Astrocyte (in vitro differentiated cells and primary cell): Measurements from ENCODE around the gene MCF2L2. TPM values are rescaled to one million over a fixed set of nuclear protein-coding genes. Genes with fewer than 3 reads are reported as not detected.

Source experiments
- DNase-seq: peaks from one replicate; pipeline ENCODE4 v3.0.0-alpha.2; 2010; ENCODE audit warnings: low read depth
- FAIRE-seq: peaks from 2 replicates; lab custom pipeline; 2011; peaks lifted over from hg19 to GRCh38; lab: Jason Lieb, UNC
- H2AFZ ChIP-seq: 2 replicates; pipeline ENCODE4 v1.6.0; 2012; ENCODE audit warnings: low read depth, low read length, inconsistent platforms
- H3K27ac ChIP-seq: 2 replicates; pipeline ENCODE4 v1.5.1; 2011; ENCODE audit warnings: low read depth, low read length, inconsistent platforms
- H3K27me3 ChIP-seq: 2 replicates; pipeline ENCODE4 v1.6.0; 2011; ENCODE audit warnings: low read length, inconsistent platforms; ENCODE audit not compliant: insufficient read depth
- H3K36me3 ChIP-seq: 2 replicates; pipeline ENCODE4 v1.5.1; 2011; ENCODE audit warnings: low read length, inconsistent platforms; ENCODE audit not compliant: insufficient read depth
- H3K4me1 ChIP-seq: 2 replicates; pipeline ENCODE4 v1.5.1; 2011; ENCODE audit warnings: low read length, inconsistent platforms; ENCODE audit not compliant: insufficient read depth
- H3K4me2 ChIP-seq: 2 replicates; pipeline ENCODE4 v1.6.0; 2012; ENCODE audit warnings: low read length, inconsistent platforms
- H3K4me3 ChIP-seq: 2 replicates; pipeline ENCODE4 v1.5.1; 2011; ENCODE audit warnings: low read depth, mild to moderate bottlenecking, low read length, inconsistent platforms; ENCODE audit not compliant: insufficient read depth
- H3K79me2 ChIP-seq: 2 replicates; pipeline ENCODE4 v1.6.0; 2012; ENCODE audit warnings: mild to moderate bottlenecking, low read length, inconsistent platforms; ENCODE audit not compliant: insufficient read depth
- H3K9ac ChIP-seq: 2 replicates; pipeline ENCODE4 v1.6.0; 2012; ENCODE audit warnings: mild to moderate bottlenecking, low read length, inconsistent platforms
- H3K9me3 ChIP-seq: 2 replicates; pipeline ENCODE4 v1.5.1; 2012; ENCODE audit warnings: low read depth, mild to moderate bottlenecking, low read length, inconsistent platforms; ENCODE audit not compliant: insufficient read depth
- H4K20me1 ChIP-seq: 2 replicates; pipeline ENCODE4 v1.6.0; 2012; ENCODE audit warnings: low read length, inconsistent platforms; ENCODE audit not compliant: insufficient read depth
- H3K27ac Mint-ChIP-seq: one replicate; pipeline ENCODE4 v1.8.0; 2021; ENCODE audit warnings: mild to moderate bottlenecking, mixed read lengths; ENCODE audit not compliant: unreplicated experiment
- H3K27me3 Mint-ChIP-seq: one replicate; pipeline ENCODE4 v1.8.0; 2021; ENCODE audit warnings: low read depth, mixed read lengths; ENCODE audit not compliant: unreplicated experiment
- H3K36me3 Mint-ChIP-seq: one replicate; pipeline ENCODE4 v1.8.0; 2021; ENCODE audit warnings: low read depth, mixed read lengths; ENCODE audit not compliant: unreplicated experiment
- H3K4me1 Mint-ChIP-seq: one replicate; pipeline ENCODE4 v1.8.0; 2021; ENCODE audit warnings: low read depth, mixed read lengths; ENCODE audit not compliant: unreplicated experiment
- H3K4me3 Mint-ChIP-seq: one replicate; pipeline ENCODE4 v1.8.0; 2021; ENCODE audit warnings: mild to moderate bottlenecking, moderate library complexity, mixed read lengths; ENCODE audit not compliant: unreplicated experiment
- H3K9me3 Mint-ChIP-seq: one replicate; pipeline ENCODE4 v1.8.0; 2021; ENCODE audit warnings: mild to moderate bottlenecking, mixed read lengths; ENCODE audit not compliant: unreplicated experiment
- EZH2 ChIP-seq: IDR thresholded peaks from 2 replicates; pipeline ENCODE4 v1.6.1; 2012; ENCODE audit warnings: mild to moderate bottlenecking, low read length, inconsistent platforms; ENCODE audit not compliant: insufficient read depth
- total RNA-seq: library from RNA; stranded (reverse); gene quantifications from 2 replicates; pipeline ENCODE4 v1.2.1, GENCODE V29; 2021
- TF ChIP-seq, protein P1 (sequence below): IDR thresholded peaks from 2 replicates; pipeline ENCODE4 v1.5.1; 2011; ENCODE audit warnings: low read depth, mild to moderate bottlenecking, inconsistent platforms, low read length, moderate library complexity; ENCODE audit not compliant: insufficient read depth

Gene MCF2L2
- total RNA-seq, 1 donor from 2014 or later, result 0.89 TPM

DNA sequence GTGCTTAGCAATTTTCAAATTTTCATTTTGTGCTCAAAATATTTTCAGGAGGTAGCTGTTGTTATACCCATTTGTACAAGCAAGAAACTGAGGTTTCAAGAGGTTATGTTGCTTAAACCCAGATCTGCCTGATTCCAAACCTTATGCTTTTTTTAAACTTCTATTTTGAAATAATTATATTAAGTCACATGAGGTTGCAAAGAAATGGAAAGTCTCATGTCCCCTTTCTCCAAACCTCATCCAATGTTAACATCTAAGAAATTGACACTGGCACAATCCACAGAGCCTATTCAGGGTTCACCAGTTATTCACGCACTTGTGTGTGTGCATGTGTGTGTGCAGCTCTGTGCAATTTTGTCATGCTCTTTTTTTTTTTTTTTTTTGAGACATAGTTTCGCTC is 140.3 kb downstream of the MCF2L2 start:
- Histone ChIP-seq H3K4me2 (no peak overlapping the region), H3K27me3 (no peaks in the 10 kb centered on the region), H3K4me1 (peaks cover 48% of the 10 kb centered on the region), H3K4me3 (no peak overlapping the region), H4K20me1 (no peaks in the 10 kb centered on the region), H3K27ac (peak overlapping the region; percentile 86), H3K36me3 (no peaks in the 10 kb centered on the region), H2AFZ (no peak overlapping the region), H3K79me2 (no peaks in the 10 kb centered on the region), H3K9ac (peak overlapping the region; percentile 75), H3K9me3 (no peaks in the 10 kb centered on the region)
- H3K27me3 Mint-ChIP-seq, result no peaks in the 10 kb centered on the region
- FAIRE-seq (no peak), DNase-seq (no peak)
- no peak overlapping the region for H3K4me3 Mint-ChIP-seq
- TF ChIP-seq EZH2, result no peak
- TF ChIP-seq, protein P1, sequence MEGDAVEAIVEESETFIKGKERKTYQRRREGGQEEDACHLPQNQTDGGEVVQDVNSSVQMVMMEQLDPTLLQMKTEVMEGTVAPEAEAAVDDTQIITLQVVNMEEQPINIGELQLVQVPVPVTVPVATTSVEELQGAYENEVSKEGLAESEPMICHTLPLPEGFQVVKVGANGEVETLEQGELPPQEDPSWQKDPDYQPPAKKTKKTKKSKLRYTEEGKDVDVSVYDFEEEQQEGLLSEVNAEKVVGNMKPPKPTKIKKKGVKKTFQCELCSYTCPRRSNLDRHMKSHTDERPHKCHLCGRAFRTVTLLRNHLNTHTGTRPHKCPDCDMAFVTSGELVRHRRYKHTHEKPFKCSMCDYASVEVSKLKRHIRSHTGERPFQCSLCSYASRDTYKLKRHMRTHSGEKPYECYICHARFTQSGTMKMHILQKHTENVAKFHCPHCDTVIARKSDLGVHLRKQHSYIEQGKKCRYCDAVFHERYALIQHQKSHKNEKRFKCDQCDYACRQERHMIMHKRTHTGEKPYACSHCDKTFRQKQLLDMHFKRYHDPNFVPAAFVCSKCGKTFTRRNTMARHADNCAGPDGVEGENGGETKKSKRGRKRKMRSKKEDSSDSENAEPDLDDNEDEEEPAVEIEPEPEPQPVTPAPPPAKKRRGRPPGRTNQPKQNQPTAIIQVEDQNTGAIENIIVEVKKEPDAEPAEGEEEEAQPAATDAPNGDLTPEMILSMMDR, result no peak
- peaks cover 24% of the 10 kb centered on the region for H3K4me1 Mint-ChIP-seq
- H3K27ac Mint-ChIP-seq, result no peak overlapping the region
- no peaks in the 10 kb centered on the region for H3K36me3 Mint-ChIP-seq
- no peaks in the 10 kb centered on the region for H3K9me3 Mint-ChIP-seq

DNA sequence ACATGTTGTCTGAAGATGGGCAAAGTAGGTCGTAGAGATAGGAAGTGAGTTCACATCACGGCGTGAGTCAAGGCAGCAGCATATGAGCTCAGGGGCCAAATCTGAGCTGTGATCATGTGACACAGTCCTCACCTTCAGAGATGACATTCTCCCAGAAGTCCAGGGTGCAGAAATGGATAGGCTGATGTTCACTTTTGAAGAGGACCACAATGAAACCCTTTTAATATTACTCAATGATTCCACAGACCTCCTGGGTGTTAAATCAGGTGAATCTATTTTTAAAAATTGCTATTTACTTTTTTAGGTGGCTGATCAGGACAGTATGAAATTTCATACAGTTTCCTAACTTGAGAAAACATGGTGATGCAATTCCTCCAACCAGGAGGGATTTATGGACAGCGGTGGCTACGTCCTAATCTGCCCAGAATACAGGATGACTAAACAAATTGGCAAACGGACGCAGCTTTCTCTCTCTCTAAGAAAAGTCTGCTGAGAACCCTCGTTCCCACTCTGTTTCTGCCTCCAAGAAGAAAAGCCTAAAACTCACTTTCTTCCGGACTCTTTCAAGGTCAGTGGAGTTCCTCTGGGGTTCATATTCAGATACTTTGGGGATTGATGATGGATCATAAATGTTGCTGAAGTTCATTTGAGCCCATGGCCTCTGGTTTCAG is 141.0 kb downstream of the MCF2L2 start:
- H3K27ac ChIP-seq, result peak overlapping the region; percentile 86
- peaks cover 48% of the 10 kb centered on the region for H3K4me1 ChIP-seq
- H3K9ac ChIP-seq, result peak overlapping the region; percentile 75
- no peaks in the 10 kb centered on the region for H3K36me3 Mint-ChIP-seq
- peak overlapping the region; percentile 65 for H3K4me2 ChIP-seq
- no peaks in the 10 kb centered on the region for H3K27me3 Mint-ChIP-seq
- H3K79me2 ChIP-seq, result no peaks in the 10 kb centered on the region
- no peaks in the 10 kb centered on the region for H3K9me3 Mint-ChIP-seq
- no peaks in the 10 kb centered on the region for H3K27me3 ChIP-seq
- H3K36me3 ChIP-seq, result no peaks in the 10 kb centered on the region
- H2AFZ ChIP-seq, result peak overlapping the region; percentile 68
- no peaks in the 10 kb centered on the region for H4K20me1 ChIP-seq
- peaks cover 24% of the 10 kb centered on the region for H3K4me1 Mint-ChIP-seq
- no peaks in the 10 kb centered on the region for H3K9me3 ChIP-seq
- peak overlapping the region; percentile 30 for H3K4me3 ChIP-seq
- TF ChIP-seq EZH2, result no peak
- TF ChIP-seq, protein P1, result no peak
- H3K4me3 Mint-ChIP-seq, result no peak overlapping the region
- peak; percentile 95 for DNase-seq
- FAIRE-seq, result no peak
- peak overlapping the region; percentile 21 for H3K27ac Mint-ChIP-seq

- no peaks in the 10 kb centered on the region for H3K27me3 Mint-ChIP-seq
- H3K9me3 Mint-ChIP-seq, result no peaks in the 10 kb centered on the region
- H3K4me2 ChIP-seq, result peak overlapping the region; percentile 66
- H3K36me3 Mint-ChIP-seq, result no peaks in the 10 kb centered on the region
- peak overlapping the region; percentile 86 for H3K27ac ChIP-seq
- DNase-seq (peak; percentile 98), FAIRE-seq (no peak)
- H3K9ac ChIP-seq, result peak overlapping the region; percentile 55
- peak overlapping the region; percentile 34 for H3K4me3 Mint-ChIP-seq
- H3K27ac Mint-ChIP-seq, result peak overlapping the region; percentile 82
- H4K20me1 ChIP-seq, result no peaks in the 10 kb centered on the region
- no peaks in the 10 kb centered on the region for H3K27me3 ChIP-seq
- peak overlapping the region; percentile 12 for H2AFZ ChIP-seq
- no peaks in the 10 kb centered on the region for H3K79me2 ChIP-seq
- TF ChIP-seq, protein P1, result no peak
- no peak for TF ChIP-seq EZH2
- no peak overlapping the region for H3K4me3 ChIP-seq
- H3K4me1 Mint-ChIP-seq, result peaks cover 24% of the 10 kb centered on the region
- H3K36me3 ChIP-seq, result no peaks in the 10 kb centered on the region
- no peaks in the 10 kb centered on the region for H3K9me3 ChIP-seq
- H3K4me1 ChIP-seq, result peaks cover 37% of the 10 kb centered on the region
These were observed 142.5 kb downstream of the MCF2L2 start for GRCh38 chr3:183285828-183286457.
